ENCODE results near the gene QRFPR.
"Not testable (repeated sequence)": the region's sequence is repeated elsewhere in the genome, so short reads cannot be mapped to it uniquely, and the experiment has no call there.

QRFPR gene

GRCh38 chr4:121380776-121381462 is at the start of gene QRFPR:
TSS of gene QRFPR (minus strand) at chr4:121381018. CDS start at chr4:121380647, 371 bp downstream.
- DNase-seq, result no peak

DNA sequence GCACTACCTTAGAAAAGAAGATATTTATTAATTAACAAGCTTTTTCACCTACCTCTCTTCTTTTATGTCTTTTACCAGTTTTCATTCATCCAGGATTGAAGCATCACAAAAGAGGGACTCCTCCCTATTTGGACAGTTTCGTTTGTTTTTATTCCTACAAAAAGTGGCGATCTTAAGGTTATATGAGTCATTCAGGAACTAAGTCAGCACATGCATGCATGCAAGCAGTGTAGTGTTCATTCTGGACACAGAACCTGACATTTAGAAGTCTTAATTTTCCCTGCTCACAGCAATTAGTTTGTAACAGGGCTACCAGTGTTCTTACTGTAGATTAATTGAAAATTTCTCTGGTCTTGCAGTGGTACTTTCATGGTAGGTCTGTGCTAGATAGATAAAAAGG is 47.9 kb upstream of the QRFPR start:
- no peak for DNase-seq

- DNase-seq, result no peak
These were observed 40.8 kb upstream of the QRFPR start for GRCh38 chr4:121421594-121421993.

- DNase-seq, result no peak
These were observed 30.4 kb upstream of the QRFPR start for GRCh38 chr4:121411151-121411744.

DNA sequence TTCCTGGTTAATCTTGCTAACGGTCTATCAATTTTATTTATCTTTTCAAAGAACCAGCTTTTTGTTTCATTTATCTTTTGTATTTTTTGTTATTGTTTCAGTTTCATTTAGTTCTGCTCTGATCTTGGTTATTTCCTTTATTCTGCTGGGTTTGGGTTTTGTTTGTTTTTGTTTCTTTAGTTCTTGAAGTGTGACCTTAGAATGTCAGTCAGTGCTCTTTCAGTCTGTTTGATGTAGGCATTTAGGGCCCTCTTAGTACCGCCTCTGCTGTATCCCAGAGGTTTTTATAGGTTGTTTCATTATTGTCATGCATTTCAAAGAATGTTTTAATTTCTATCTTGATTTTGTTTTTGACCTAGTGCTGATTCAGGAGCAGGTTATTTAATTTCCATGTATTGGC is 27.7 kb upstream of the QRFPR start:
- DNase-seq, result not testable (repeated sequence)

DNA sequence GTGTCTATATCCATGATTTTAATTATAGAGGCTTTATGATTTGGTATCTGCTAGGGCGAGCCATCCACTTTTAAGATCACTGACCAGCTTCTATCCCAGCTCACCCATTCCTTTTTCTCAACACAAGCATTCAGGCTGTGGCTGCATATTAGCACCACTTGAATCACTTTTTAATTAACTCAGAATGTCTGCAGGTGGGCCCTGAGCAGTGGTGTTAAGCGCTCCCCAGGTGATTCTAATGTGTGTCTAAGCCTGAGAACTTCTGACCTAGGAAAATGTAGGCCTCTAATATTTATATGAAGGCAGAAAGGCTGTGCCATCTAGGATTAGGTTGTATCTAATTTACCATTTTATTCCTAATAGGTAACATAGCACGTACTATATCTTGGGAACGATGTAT is 19.8 kb upstream of the QRFPR start:
- no peak for DNase-seq

DNA sequence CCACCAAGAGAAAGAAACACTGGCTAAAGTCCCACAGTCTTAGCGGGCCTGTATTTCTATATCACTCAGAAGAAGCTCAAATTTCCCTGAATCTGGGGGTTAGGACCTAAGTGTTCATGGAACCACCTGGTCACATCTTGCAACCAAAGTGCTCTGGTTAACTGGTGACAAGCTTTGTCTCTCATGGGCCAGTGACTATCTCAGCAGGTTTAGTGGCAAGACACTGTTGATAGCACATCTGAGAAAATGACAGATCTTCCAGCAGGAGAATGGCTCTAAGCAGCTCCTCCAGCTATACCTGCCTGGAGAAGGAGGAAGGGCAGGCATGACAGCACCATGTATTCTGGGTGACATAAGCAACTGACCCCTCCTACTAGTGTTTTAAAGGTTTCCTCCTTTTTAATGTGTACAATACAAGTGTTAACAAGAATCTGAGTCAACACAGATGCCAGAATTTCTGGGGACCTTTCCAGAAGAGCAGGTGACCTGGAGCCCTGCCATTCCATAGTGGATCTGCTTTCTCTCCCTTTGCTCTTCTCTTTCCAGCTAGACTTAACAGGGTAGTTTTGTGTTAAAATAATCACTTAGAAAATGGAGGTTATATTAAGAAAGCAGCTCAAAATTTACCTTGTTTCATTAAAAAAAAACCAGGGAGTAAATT is 17.3 kb upstream of the QRFPR start:
- DNase-seq, result no peak

DNA sequence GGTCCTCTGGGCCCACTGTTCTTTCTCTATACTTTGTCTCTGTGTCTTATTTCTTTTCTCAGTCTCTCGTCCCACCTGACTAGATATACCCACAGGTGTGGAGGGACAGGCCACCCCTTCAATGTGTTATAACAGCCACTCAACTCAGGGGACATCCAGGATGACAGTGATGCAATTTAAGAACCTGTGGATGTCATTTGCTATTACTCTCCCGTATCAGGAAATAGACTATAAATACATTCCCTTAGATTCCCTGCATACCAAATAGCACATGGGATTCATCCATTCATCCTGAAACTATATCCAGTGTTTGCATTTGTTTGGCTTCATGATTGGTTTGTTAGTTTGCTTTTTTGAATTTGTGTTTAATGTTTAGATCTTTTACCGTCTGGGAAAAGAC is 16.6 kb upstream of the QRFPR start:
- no peak for DNase-seq

GRCh38 chr4:121392426-121393086 is 11.7 kb upstream of the QRFPR start:
- DNase-seq, result no peak

GRCh38 chr4:121390335-121390734 is 9.5 kb upstream of the QRFPR start:
- no peak for DNase-seq

DNA sequence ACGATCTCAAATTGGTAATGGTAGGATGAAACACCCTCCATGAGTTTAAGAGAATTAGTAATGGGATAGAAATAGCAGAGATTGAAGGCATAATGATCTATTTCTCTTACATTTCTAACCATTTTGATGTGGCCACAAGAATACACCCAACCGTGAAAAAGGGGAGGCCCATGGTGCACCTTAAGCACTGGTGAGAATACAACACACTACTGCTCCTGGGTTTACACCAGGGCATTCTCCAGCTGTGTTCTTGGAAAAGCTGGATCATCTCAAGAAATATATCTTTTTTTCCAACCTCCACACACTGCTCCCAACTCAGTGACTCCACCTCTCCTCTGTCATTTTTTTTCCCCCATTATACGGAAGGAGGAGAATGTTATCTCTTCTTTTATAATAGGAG is 1.5 kb downstream of the QRFPR start:
- DNase-seq, result no peak

- DNase-seq, result no peak
These were observed 3.7 kb downstream of the QRFPR start for GRCh38 chr4:121377076-121377475.

DNA sequence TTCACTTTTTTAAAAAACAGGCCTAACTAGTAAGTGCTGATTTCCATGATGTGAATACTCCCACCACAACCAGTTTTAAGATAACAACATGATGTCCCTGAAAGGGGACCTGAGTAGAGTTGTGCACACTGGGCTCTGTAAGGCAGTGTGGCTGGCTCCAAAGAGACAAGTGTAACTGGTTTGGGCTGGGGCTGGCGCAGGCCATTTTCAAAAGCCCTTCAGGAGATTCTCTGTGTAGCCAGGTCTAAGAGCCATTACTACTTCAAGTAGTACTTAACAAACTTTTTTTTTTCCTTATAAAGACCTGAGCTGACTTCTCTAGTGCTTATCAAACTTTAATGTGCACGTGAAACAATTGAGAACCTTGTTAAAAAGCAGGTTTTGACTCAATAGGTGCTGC is 4.3 kb downstream of the QRFPR start:
- no peak for DNase-seq

DNA sequence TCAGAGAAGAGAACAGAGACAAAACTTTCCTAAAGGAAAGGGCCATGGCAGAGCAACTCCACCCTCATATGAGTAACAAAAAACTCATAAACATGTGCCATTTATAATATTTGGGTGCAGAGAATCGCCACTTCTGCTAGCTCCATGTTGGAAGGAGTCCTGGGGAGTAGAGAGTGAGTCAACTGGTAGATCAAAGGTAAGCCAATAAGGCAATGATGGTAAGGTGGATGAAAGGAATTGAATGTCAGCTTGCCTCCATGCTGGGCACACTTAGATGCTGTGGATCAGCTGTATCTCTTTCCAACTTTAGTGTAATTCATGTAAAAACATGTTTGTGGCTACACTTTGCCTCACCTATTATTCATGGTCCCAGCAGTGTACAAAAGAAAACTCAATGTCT is 4.7 kb downstream of the QRFPR start:
- no peak for DNase-seq

- no peak for DNase-seq
These were observed 5.6 kb downstream of the QRFPR start for GRCh38 chr4:121375262-121375661.

- DNase-seq, result no peak
These were observed 7.0 kb downstream of the QRFPR start for GRCh38 chr4:121373841-121374240.

DNA sequence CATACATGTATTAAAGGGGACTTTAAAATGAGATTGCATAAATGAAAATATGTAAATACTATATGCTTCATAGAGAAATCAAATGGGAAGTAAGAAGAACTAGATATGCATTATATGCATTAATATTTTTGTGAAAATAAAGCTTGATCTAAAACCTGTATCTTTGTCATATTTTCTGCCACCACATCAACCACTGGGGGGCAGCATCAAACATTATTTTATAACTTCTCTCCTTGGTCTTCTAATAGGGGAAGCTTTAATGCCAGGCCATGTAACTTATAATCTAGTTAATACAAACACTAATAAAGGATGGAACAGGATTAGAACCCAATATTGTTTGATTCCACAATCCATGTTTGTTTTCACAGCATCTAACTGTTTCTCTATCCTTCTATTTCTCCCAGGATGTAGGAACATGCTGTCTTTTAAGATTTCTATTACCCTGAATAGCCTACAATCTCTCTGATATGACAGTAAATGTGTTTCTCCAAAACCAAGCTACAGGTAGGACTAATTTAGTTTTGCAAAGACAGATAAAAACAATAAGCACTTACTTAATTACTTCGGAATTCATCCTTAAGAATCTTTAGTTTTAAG is 10.0 kb downstream of the QRFPR start:
- peak; percentile 82 for DNase-seq

- DNase-seq, result no peak
These were observed 20.3 kb downstream of the QRFPR start for GRCh38 chr4:121360495-121360894.

DNA sequence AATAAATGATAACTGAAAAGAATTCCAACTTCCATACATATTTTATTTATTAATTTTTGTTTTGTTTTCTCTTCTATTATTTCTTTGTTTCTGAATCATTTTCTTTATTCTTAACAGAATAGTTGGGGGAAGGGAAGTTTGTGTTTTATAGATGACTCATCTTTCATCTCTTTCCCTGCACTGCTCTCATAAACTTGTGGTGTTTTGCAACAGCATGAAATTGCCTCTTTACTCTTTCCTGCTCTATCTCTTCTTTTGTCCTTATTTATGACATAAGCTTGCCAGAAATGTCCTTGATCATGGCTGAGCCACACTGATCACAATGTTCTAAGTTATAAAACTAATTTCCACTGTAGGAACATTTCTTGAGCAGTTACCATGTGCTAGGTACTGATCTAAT is 22.3 kb downstream of the QRFPR start:
- no peak for DNase-seq

DNA sequence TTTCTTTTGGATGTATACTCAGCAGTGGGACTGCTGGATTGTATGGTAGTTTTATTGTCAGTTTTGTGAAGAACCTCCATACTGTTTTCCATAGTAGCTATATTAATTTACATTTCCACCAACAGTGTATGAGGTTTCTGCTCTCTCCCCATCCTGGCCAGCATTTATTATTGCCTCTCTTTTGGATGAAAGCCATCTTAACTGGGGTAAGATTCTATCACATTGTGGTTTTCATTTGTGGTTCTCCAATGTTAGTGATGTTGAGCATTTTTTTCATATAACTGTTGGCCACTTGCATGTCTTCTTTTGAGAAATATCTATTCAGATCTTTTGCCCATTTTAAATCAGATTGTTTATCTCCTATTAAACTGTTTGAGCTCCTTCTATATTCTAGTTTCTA is 27.6 kb downstream of the QRFPR start:
- DNase-seq, result no peak

GRCh38 chr4:121344098-121344497 is 36.7 kb downstream of the QRFPR start:
- DNase-seq, result peak; percentile 35

DNA sequence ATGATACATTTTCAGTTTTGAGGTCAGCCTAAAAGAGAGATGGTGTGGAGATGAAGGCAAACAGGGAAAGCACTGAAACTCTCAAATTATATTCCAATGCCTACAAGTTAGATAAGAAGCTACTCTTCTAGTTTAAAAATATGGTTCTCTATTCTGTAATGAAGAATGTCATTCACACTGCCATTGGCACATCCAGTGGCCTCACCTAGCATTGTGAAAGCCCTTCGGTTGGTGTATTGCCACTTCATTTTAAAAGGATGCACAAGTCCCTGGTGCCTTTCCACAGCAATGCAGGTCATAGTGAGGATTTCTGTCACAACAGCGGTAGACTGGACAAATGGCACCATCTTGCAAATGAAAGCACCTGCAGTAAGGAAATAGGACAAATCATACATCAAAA is 40.6 kb downstream of the QRFPR start:
- DNase-seq, result no peak

GRCh38 chr4:121339824-121340223 is 41.0 kb downstream of the QRFPR start:
- no peak for DNase-seq

Data from eye (tissue), 1 donor.